RPMI7951 (cell line): ENCODE measurements around the gene OR1A1. TPM values are rescaled to one million over a fixed set of nuclear protein-coding genes. Genes with fewer than 3 reads are reported as not detected.

Experiments
- total RNA-seq: library from RNA; depleted of rRNA; stranded (reverse); fragments of >200 nt; shearing (Covaris generic); gene quantifications from 2 replicates; pipeline ENCODE4 v1.2.3, GENCODE V29; 2014; rRNA removed

OR1A1 gene
- total RNA-seq, 1 experiment from 2014 or later, result not detected

Other genes starting within 250 kb of the OR1A1 start
- gene OR1D5, start 144.1 kb upstream of the OR1A1 start, total RNA-seq, result not detected in 2 replicates
- gene OR1D2, start 103.2 kb upstream of the OR1A1 start, total RNA-seq, result not detected in 2 replicates
- not detected in 2 replicates for gene OR1G1, start 80.1 kb upstream of the OR1A1 start, total RNA-seq
- not detected in 2 replicates for gene OR1A2, start 10.1 kb upstream of the OR1A1 start, total RNA-seq
- gene OR3A1, start 90.7 kb downstream of the OR1A1 start, total RNA-seq, result not detected in 2 replicates
- not detected in 2 replicates for gene OR3A2, start 178.6 kb downstream of the OR1A1 start, total RNA-seq
- not detected in 2 replicates for gene OR1E1, start 190.7 kb downstream of the OR1A1 start, total RNA-seq
- not detected in 2 replicates for gene OR3A3, start 203.7 kb downstream of the OR1A1 start, total RNA-seq
- not detected in 2 replicates for gene OR1E2, start 226.2 kb downstream of the OR1A1 start, total RNA-seq